Stomach (tissue), 9 donors: ENCODE measurements around the gene CCDC88B. TPM values are rescaled to one million over a fixed set of nuclear protein-coding genes. Genes with fewer than 3 reads are reported as not detected.

Source experiments
- DNase-seq, 2 donors: peaks; one replicate each; pipeline versions ENCODE4 v3.0.0 to v3.0.0-alpha.2; 2013 to 2019
- H3K27ac ChIP-seq, 5 donors: fragments of 200-600 bp in 4 of 5; sonication (generic) in 4 of 5; one replicate each; pipeline ENCODE4 v1.5.1; 2013 to 2019; ENCODE audit warnings: mild to moderate bottlenecking in 1 of 5, moderate library complexity in 1 of 5
- H3K27me3 ChIP-seq, 3 donors: fragments of 200-600 bp; sonication (generic); one replicate each; pipeline ENCODE4 v1.5.1; 2017 to 2019; ENCODE audit warnings: mixed run types in 1 of 3
- H3K36me3 ChIP-seq, 4 donors: fragments of 200-600 bp; sonication (generic); 1 replicate in 3 of 4; 2 replicates in 1 of 4; pipeline ENCODE4 v1.5.1; 2016 to 2019
- H3K4me1 ChIP-seq, 4 donors: fragments of 200-600 bp; sonication (generic); one replicate each; pipeline ENCODE4 v1.5.1; 2016 to 2019
- H3K4me3 ChIP-seq, 4 donors: fragments of 200-600 bp; sonication (generic) in 3 of 4; one replicate each; pipeline ENCODE4 v1.5.1; 2016 to 2019; ENCODE audit warnings: mild to moderate bottlenecking in 1 of 4
- H3K9me3 ChIP-seq, 4 donors: fragments of 200-600 bp; sonication (generic); one replicate each; pipeline ENCODE4 v1.5.1; 2016 to 2019
- EP300 ChIP-seq: sonication (generic); formaldehyde crosslinking; IDR thresholded peaks from one replicate; pipeline ENCODE4 v1.6.1; 2017; ENCODE audit warnings: antibody characterized with exemption
- POLR2A ChIP-seq, 4 donors: fragments of 450-650 bp; IDR thresholded peaks; one replicate each; pipeline ENCODE4 v1.6.1; 2016; ENCODE audit warnings: antibody characterized with exemption in 4 of 4, control low read depth in 2 of 4, mild to moderate bottlenecking in 1 of 4, moderate library complexity in 1 of 4
- POLR2AphosphoS5 ChIP-seq, 3 donors: sonication (generic); formaldehyde crosslinking; IDR thresholded peaks; one replicate each; pipeline ENCODE4 v1.6.1; 2016; ENCODE audit warnings: antibody characterized with exemption in 3 of 3
- WGBS, 5 donors: extraction: QIAGEN DNeasy Blood & Tissue Kit in 3 of 5; methylation state at CpG; one replicate each; pipeline versions ENCODE4 v1.1.5 to v1.1.7; 2013 to 2018; 5-methylcytosine and 5-hydroxymethylcytosine counted together
- intact Hi-C: fragments of 100-400 bp; cut with DNase I; formaldehyde crosslinking; loops from one replicate; pipeline ENCODE4 v1.15.1; 2023; ENCODE audit warnings: low total_unique reads
- polyA plus RNA-seq, 3 donors: library from polyadenylated mRNA; stranded (reverse); fragments of 200-250 nt; gene quantifications; one replicate each; pipeline ENCODE4 v1.2.3, GENCODE V29; 2013
- total RNA-seq, 5 donors: library from RNA; depleted of rRNA; stranded (reverse); fragments of >200 nt; gene quantifications; one replicate each; pipeline versions ENCODE4 v1.1.0 to v1.2.3, GENCODE V29; 2014 to 2016
- TF ChIP-seq, protein P1 (sequence below), 7 experiments: fragments of 450-650 bp in 4 of 7; fragments of 200-600 bp in 3 of 7; sonication (generic) in 3 of 7; IDR thresholded peaks; one replicate each; pipeline ENCODE4 v1.5.1; 2016 to 2019; ENCODE audit warnings: antibody characterized with exemption in 7 of 7, control low read depth in 2 of 7, mild to moderate bottlenecking in 1 of 7
- donor health status: healthy with polysubstance abuse.
- donor health status: Bipolar disorder and iron deficiency.
- donor health status: healthy.

Gene CCDC88B
- total and polyA plus RNA-seq, 8 donors: 1.8 to 137 (median 37.0) TPM

DNA sequence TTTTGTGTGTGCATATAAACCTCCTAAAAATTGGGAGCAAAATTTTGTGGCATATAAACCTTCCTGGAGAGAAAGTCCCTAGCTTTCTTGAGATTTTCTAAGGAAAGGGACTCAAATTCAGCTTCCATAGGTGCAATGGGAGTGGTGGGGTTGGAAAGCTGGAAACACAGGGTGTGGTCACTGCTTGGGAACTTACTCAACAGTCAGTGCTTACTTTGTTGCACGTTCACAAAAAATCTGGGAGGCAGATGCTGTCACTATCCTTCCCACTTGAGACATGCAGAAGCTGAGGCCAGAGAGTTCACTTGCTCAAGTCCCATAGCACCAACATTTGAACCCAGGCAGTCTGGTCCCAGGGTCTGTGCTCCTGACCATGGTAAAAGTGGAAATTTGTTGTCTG, 43.8 kb upstream of the CCDC88B start:
- Histone ChIP-seq H3K36me3 (no peaks in the 10 kb centered on the region), H3K4me1 (peaks cover 38 to 52% (median 41%) of the 10 kb centered on the region in 4 donors), H3K9me3 (no peaks in the 10 kb centered on the region), H3K27me3 (peaks cover 39 to 99% (median 74%) of the 10 kb centered on the region in 3 donors), H3K4me3 (no peak overlapping the region), H3K27ac (no peak overlapping the region)
- TF ChIP-seq EP300 (no peak), POLR2AphosphoS5 (IDR thresholded peaks at IDR 0.05) (no peak), POLR2A (IDR thresholded peaks at IDR 0.05) (no peak)
- TF ChIP-seq, protein P1, sequence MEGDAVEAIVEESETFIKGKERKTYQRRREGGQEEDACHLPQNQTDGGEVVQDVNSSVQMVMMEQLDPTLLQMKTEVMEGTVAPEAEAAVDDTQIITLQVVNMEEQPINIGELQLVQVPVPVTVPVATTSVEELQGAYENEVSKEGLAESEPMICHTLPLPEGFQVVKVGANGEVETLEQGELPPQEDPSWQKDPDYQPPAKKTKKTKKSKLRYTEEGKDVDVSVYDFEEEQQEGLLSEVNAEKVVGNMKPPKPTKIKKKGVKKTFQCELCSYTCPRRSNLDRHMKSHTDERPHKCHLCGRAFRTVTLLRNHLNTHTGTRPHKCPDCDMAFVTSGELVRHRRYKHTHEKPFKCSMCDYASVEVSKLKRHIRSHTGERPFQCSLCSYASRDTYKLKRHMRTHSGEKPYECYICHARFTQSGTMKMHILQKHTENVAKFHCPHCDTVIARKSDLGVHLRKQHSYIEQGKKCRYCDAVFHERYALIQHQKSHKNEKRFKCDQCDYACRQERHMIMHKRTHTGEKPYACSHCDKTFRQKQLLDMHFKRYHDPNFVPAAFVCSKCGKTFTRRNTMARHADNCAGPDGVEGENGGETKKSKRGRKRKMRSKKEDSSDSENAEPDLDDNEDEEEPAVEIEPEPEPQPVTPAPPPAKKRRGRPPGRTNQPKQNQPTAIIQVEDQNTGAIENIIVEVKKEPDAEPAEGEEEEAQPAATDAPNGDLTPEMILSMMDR (IDR thresholded peaks at IDR 0.05): no peak
- WGBS, 5 donors: 12 to 54% (median 33%) methylated on average over 1 of the region's 1 CpG
- intact Hi-C loops: loop anchor here (10.0 kb wide), 1 partner anchor 91 kb away; the partner anchor contains the start of gene FERMT3
- no peak for DNase-seq

DNA sequence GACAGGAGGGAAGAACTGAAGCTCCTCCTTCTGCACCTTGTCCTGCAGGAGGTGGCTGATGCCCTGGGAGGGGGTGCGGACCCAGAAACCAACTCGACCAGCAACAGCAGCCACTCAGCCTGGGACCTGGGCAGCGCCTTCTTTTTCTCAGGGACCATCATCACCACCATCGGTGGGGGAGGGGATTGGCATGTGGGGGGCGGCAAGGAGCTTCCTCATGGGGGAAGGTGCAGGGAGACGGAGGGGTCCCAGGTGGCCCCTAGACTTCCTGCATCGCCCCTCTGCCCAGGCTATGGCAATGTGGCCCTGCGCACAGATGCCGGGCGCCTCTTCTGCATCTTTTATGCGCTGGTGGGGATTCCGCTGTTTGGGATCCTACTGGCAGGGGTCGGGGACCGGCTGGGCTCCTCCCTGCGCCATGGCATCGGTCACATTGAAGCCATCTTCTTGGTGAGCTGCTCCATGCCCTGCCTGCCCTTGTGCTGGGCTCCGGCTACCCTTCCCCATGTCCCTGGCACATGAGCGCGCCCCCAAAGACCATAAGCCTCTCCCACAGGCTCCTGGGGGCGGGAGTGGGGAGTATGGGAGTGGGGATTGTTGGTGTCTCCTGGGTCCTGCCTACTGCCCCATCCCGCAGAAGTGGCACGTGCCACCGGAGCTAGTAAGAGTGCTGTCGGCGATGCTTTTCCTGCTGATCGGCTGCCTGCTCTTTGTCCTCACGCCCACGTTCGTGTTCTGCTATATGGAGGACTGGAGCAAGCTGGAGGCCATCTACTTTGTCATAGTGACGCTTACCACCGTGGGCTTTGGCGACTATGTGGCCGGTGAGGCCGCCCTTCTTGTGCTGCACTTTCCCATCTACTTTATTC, 42.9 kb upstream of the CCDC88B start:
- Histone ChIP-seq H3K4me3 (no peak overlapping the region), H3K36me3 (no peaks in the 10 kb centered on the region), H3K27me3 (peaks cover 31 to 99% (median 66%) of the 10 kb centered on the region in 3 donors), H3K4me1 (peaks cover 33 to 48% (median 36%) of the 10 kb centered on the region in 4 donors), H3K9me3 (no peaks in the 10 kb centered on the region), H3K27ac (no peak overlapping the region)
- WGBS, 5 donors: 12 to 22% (median 13%) methylated on average over 23 to 34 of the region's 34 CpGs
- intact Hi-C loops: loop anchor here (10.0 kb wide), 1 partner anchor 92 kb away; the partner anchor contains the start of gene FERMT3
- no peak for DNase-seq
- TF ChIP-seq POLR2AphosphoS5 (IDR thresholded peaks at IDR 0.05): no peak
- TF ChIP-seq, protein P1 (IDR thresholded peaks at IDR 0.05): no peak
- no peak for TF ChIP-seq POLR2A (IDR thresholded peaks at IDR 0.05)

DNA sequence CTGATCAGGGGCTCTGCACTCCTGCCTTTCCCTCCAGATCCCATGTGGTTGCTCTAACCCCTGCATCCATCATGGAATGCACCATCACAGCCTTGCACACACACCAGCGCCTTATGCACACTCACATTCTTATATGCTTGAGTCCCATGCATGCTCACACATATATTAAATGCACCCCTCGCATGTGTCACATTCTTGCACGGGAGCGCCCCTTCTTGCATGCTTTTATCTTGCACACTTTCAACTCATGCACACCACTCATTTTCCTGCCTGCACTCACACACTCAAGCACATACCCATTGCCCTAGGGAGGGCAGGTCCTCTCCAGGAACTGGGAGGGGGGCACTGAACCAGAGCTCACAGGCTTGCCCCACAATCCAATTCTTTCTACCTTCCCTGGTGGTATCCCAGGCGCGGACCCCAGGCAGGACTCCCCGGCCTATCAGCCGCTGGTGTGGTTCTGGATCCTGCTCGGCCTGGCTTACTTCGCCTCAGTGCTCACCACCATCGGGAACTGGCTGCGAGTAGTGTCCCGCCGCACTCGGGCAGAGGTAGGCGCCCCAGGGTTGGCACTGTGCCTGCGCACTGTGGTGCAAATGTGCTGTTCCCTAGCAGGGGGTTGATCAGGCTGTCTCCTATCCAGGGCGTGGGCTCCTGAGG, 42.2 kb upstream of the CCDC88B start:
- intact Hi-C loops: loop anchor here (10.0 kb wide), 1 partner anchor 93 kb away; the partner anchor contains the start of gene FERMT3
- H3K4me1 ChIP-seq: peaks cover 26 to 40% (median 30%) of the 10 kb centered on the region in 4 donors
- no peak overlapping the region for H3K27ac ChIP-seq
- 23 to 52% (median 30%) methylated on average over 7 to 18 of the region's 18 CpGs for WGBS, 5 donors
- H3K4me3 ChIP-seq: no peak overlapping the region
- H3K9me3 ChIP-seq: no peaks in the 10 kb centered on the region
- DNase-seq: no peak
- H3K36me3 ChIP-seq: no peaks in the 10 kb centered on the region
- TF ChIP-seq POLR2A (IDR thresholded peaks at IDR 0.05) (no peak), POLR2AphosphoS5 (IDR thresholded peaks at IDR 0.05) (no peak), EP300 (no peak)
- TF ChIP-seq, protein P1 (IDR thresholded peaks at IDR 0.05): no peak
- H3K27me3 ChIP-seq: peaks cover 23 to 99% (median 58%) of the 10 kb centered on the region in 3 donors
